ENCODE results near the gene VPS72. TPM values are rescaled to one million over a fixed set of nuclear protein-coding genes. Genes with fewer than 3 reads are reported as not detected.

VPS72 gene
- total RNA-seq, 1 donor from 2014 or later = 110 TPM

DNA sequence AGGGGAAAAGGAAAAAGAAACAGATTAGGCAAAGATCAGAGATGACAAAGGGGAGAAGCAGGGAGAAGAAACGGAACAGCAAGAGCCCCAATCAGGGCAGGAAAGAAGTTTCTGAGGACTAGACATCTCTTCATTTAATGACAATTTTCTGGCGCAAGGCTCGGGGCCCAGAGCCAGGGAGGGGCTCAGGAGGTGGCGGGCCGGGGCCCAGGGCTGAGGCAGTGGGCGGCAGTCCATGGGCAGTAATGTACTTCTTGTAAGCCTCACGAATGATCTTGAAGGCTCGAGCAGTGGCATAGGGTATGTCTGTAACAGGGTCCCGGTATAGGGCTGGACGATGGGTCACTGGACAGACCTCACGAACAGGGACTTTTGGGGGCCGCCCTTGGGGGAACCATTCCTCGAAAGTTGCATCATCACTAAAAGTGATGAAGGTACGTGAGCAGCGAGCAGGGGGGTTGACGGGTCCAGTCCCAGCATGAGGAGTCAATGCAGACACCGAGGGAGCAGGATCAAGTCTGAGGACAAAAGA lies 13.4 kb downstream of the VPS72 start:
- Mint-ChIP-seq H3K9me3 (ENCODE audit: low read depth) (no peaks in the 10 kb centered on the region), H3K27me3 (no peaks in the 10 kb centered on the region), H3K36me3 (ENCODE audit: insufficient read depth) (peaks cover 29% of the 10 kb centered on the region), H3K4me3 (ENCODE audit: low read depth) (no peak overlapping the region), H3K4me1 (ENCODE audit: low read depth) (no peaks in the 10 kb centered on the region), H3K27ac (no peak overlapping the region)
- TF ChIP-seq, protein P1, sequence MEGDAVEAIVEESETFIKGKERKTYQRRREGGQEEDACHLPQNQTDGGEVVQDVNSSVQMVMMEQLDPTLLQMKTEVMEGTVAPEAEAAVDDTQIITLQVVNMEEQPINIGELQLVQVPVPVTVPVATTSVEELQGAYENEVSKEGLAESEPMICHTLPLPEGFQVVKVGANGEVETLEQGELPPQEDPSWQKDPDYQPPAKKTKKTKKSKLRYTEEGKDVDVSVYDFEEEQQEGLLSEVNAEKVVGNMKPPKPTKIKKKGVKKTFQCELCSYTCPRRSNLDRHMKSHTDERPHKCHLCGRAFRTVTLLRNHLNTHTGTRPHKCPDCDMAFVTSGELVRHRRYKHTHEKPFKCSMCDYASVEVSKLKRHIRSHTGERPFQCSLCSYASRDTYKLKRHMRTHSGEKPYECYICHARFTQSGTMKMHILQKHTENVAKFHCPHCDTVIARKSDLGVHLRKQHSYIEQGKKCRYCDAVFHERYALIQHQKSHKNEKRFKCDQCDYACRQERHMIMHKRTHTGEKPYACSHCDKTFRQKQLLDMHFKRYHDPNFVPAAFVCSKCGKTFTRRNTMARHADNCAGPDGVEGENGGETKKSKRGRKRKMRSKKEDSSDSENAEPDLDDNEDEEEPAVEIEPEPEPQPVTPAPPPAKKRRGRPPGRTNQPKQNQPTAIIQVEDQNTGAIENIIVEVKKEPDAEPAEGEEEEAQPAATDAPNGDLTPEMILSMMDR (IDR thresholded peaks at IDR 0.05; ENCODE audit: unreplicated experiment) = no peak
- DNase-seq (ENCODE audit: low spot score, unreplicated experiment) = no peak

DNA sequence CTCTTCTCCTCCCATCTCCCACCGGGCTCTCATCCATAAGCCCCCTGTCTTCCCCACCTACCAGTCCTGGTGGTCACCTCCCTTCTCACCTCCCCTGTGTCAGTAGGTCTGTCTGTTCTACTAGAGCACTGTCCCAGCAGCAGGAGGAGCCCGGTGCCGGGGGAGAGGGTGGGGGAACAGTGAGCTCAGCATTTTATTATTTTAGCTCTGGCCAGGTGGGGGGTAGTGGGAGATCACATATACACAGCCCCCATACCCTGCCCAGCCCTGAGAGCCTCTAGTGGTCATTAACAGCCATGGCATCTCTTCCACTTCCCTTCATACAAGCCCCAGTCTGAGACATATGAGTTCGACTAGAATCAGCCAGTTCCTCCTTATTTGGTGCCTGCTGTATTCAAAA lies 14.1 kb downstream of the VPS72 start, which contains the start of gene TMOD4:
TMOD4 (minus strand) TSS at position 119 of the 400 bp plus-strand sequence. CDS start 1,106 bp downstream, outside the sequence.
- H3K36me3 Mint-ChIP-seq (ENCODE audit: insufficient read depth) = peaks cover 25% of the 10 kb centered on the region
- H3K4me3 Mint-ChIP-seq (ENCODE audit: low read depth) = no peak within 1 kb of the TSS
- H3K27ac Mint-ChIP-seq = no peak within 1 kb of the TSS
- no peaks in the 10 kb centered on the region for H3K27me3 Mint-ChIP-seq
- no peak for DNase-seq (ENCODE audit: low spot score, unreplicated experiment)
- TF ChIP-seq, protein P1 (IDR thresholded peaks at IDR 0.05; ENCODE audit: unreplicated experiment) = peak; percentile 48
- H3K9me3 Mint-ChIP-seq (ENCODE audit: low read depth) = no peaks in the 10 kb centered on the region
- H3K4me1 Mint-ChIP-seq (ENCODE audit: low read depth) = no peaks in the 10 kb centered on the region

DNA sequence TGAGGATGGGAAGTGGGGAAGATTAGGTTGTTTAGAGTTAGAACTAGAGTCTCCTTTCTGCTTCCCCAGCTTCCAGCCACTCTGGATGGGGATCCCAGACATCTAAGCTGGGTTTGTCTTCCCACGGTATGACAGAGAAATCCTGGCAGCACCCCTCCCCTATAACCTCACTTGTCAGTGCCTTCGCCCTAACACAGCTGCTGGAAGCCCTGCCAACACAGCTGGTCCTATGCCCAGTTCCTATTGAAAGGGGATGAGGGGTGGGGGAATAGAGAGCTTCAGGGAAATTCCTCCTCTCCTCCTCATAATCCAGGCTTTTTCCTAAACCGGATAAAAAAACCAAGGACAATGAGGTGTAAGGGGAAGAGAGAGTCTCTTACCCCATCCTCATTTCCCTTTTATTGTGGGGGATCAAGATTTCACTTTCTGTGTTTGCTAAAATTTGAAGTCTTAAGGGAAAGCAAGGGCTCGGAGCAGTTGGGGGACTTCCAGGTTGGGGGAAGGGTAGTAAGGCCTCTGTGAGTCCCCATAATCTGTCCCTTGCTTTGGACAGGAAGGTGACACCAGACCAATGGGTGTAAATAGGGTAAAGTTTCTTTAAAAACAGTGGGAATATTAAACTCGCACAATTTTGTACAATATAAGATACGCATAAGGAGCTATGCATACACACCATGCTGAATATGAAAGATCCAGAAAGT lies 14.8 kb downstream of the VPS72 start:
- H3K36me3 Mint-ChIP-seq (ENCODE audit: insufficient read depth) = peaks cover 22% of the 10 kb centered on the region

GRCh38 chr1:151171190-151171589 lies 18.8 kb downstream of the VPS72 start:
- no peak for DNase-seq (ENCODE audit: low spot score, unreplicated experiment)
- H3K27ac Mint-ChIP-seq = no peak overlapping the region
- TF ChIP-seq, protein P1 (IDR thresholded peaks at IDR 0.05; ENCODE audit: unreplicated experiment) = no peak
- peaks cover 16% of the 10 kb centered on the region for H3K36me3 Mint-ChIP-seq (ENCODE audit: insufficient read depth)
- no peak overlapping the region for H3K4me3 Mint-ChIP-seq (ENCODE audit: low read depth)
- no peaks in the 10 kb centered on the region for H3K27me3 Mint-ChIP-seq
- no peaks in the 10 kb centered on the region for H3K9me3 Mint-ChIP-seq (ENCODE audit: low read depth)
- H3K4me1 Mint-ChIP-seq (ENCODE audit: low read depth) = peaks cover 6% of the 10 kb centered on the region

More for the DNA sequence above, 14.8 kb downstream of the VPS72 start:
- Mint-ChIP-seq H3K27me3 (no peaks in the 10 kb centered on the region), H3K27ac (no peak overlapping the region), H3K4me1 (ENCODE audit: low read depth) (no peaks in the 10 kb centered on the region), H3K4me3 (ENCODE audit: low read depth) (no peak overlapping the region), H3K9me3 (ENCODE audit: low read depth) (no peaks in the 10 kb centered on the region)
- TF ChIP-seq, protein P1 (IDR thresholded peaks at IDR 0.05; ENCODE audit: unreplicated experiment) = no peak
- DNase-seq (ENCODE audit: low spot score, unreplicated experiment) = no peak

GRCh38 chr1:151167116-151167515 lies 22.9 kb downstream of the VPS72 start:
- no peaks in the 10 kb centered on the region for H3K27me3 Mint-ChIP-seq
- H3K9me3 Mint-ChIP-seq (ENCODE audit: low read depth) = no peaks in the 10 kb centered on the region
- peaks cover 11% of the 10 kb centered on the region for H3K36me3 Mint-ChIP-seq (ENCODE audit: insufficient read depth)
- DNase-seq (ENCODE audit: low spot score, unreplicated experiment) = no peak
- peak overlapping the region; percentile 93 for H3K27ac Mint-ChIP-seq
- H3K4me3 Mint-ChIP-seq (ENCODE audit: low read depth) = peak overlapping the region; percentile 97
- TF ChIP-seq, protein P1 (IDR thresholded peaks at IDR 0.05; ENCODE audit: unreplicated experiment) = no peak
- peaks cover 24% of the 10 kb centered on the region for H3K4me1 Mint-ChIP-seq (ENCODE audit: low read depth)
